DMS153 treated with DMSO at 0.1 percent for 48 hours (cell line): Measurements from ENCODE around the gene SLC38A8.

Experiments used
- DNase-seq: peaks from one replicate; lab custom pipeline; 2025; ENCODE audit not compliant: unreplicated experiment; lab: John Stamatoyannopoulos, UW

SLC38A8 gene

GRCh38 chr16:84042308-84042878, at the start of gene SLC38A8:
Gene SLC38A8 (minus strand): TSS chr16:84042795. CDS start chr16:84042157, 638 bp downstream.
- DNase-seq, result no peak

GRCh38 chr16:84091460-84091859, 48.9 kb upstream of the SLC38A8 start:
- no peak for DNase-seq

- no peak for DNase-seq
Measured at GRCh38 chr16:84090211-84090610, 47.6 kb upstream of the SLC38A8 start.

GRCh38 chr16:84088695-84089395, 46.2 kb upstream of the SLC38A8 start:
- DNase-seq, result no peak

- DNase-seq, result no peak
Measured at GRCh38 chr16:84087466-84088151, 45.0 kb upstream of the SLC38A8 start.

- no peak for DNase-seq
Measured at GRCh38 chr16:84087001-84087400, 44.4 kb upstream of the SLC38A8 start.

GRCh38 chr16:84086341-84086740, 43.7 kb upstream of the SLC38A8 start:
- no peak for DNase-seq

GRCh38 chr16:84085773-84086172, 43.2 kb upstream of the SLC38A8 start:
- DNase-seq, result no peak

GRCh38 chr16:84085271-84085667, 42.7 kb upstream of the SLC38A8 start:
- no peak for DNase-seq

GRCh38 chr16:84084570-84085270, 42.1 kb upstream of the SLC38A8 start:
- peak; percentile 61 for DNase-seq

- no peak for DNase-seq
Measured at GRCh38 chr16:84082835-84083569, 40.4 kb upstream of the SLC38A8 start.

- no peak for DNase-seq
Measured at GRCh38 chr16:84082110-84082509, 39.5 kb upstream of the SLC38A8 start.

- no peak for DNase-seq
Measured at GRCh38 chr16:84081446-84081989, 38.9 kb upstream of the SLC38A8 start.

GRCh38 chr16:84080813-84081212, 38.2 kb upstream of the SLC38A8 start:
- DNase-seq, result no peak

GRCh38 chr16:84080378-84080777, 37.8 kb upstream of the SLC38A8 start:
- DNase-seq, result no peak

- no peak for DNase-seq
Measured at GRCh38 chr16:84079664-84080063, 37.1 kb upstream of the SLC38A8 start.

- DNase-seq, result no peak
Measured at GRCh38 chr16:84075376-84075775, 32.8 kb upstream of the SLC38A8 start.

- DNase-seq, result no peak
Measured at GRCh38 chr16:84074721-84075120, 32.1 kb upstream of the SLC38A8 start.

- no peak for DNase-seq
Measured at GRCh38 chr16:84072014-84072413, 29.4 kb upstream of the SLC38A8 start.

- DNase-seq, result no peak
Measured at GRCh38 chr16:84071121-84071520, 28.5 kb upstream of the SLC38A8 start.

GRCh38 chr16:84069540-84069939, 26.9 kb upstream of the SLC38A8 start:
- DNase-seq, result no peak
